ENCODE measurements around the gene DOCK8.

The DOCK8 gene

GRCh38 chr9:249025-249424 is 34.4 kb downstream of the DOCK8 start:
- H3K4me3 ChIP-seq (ENCODE audit: low read depth, low read length) = no peak overlapping the region
- DNase-seq (ENCODE audit: low read depth, low spot score) = no peak
- ChIA-PET POLR2A (no interaction called here), CTCF (no interaction called here)
- no peak for TF ChIP-seq CTCF (IDR thresholded peaks at IDR 0.05; ENCODE audit: insufficient read depth, low read length, missing control alignments)

- CTCF ChIA-PET = no interaction called here
- POLR2A ChIA-PET = no interaction called here
- H3K4me3 ChIP-seq (ENCODE audit: low read depth, low read length) = no peak overlapping the region
- no peak for DNase-seq (ENCODE audit: low read depth, low spot score)
- no peak for TF ChIP-seq CTCF (IDR thresholded peaks at IDR 0.05; ENCODE audit: insufficient read depth, low read length, missing control alignments)
Observed at GRCh38 chr9:250039-250438, 35.4 kb downstream of the DOCK8 start.

- H3K4me3 ChIP-seq (ENCODE audit: low read depth, low read length) = no peak overlapping the region
- TF ChIP-seq CTCF (IDR thresholded peaks at IDR 0.05; ENCODE audit: insufficient read depth, low read length, missing control alignments) = no peak
- DNase-seq (ENCODE audit: low read depth, low spot score) = no peak
- ChIA-PET POLR2A (no interaction called here), CTCF (no interaction called here)
Observed at GRCh38 chr9:250625-251024, 36.0 kb downstream of the DOCK8 start.

GRCh38 chr9:251398-251797 is 36.7 kb downstream of the DOCK8 start:
- no peak for TF ChIP-seq CTCF (IDR thresholded peaks at IDR 0.05; ENCODE audit: insufficient read depth, low read length, missing control alignments)
- no peak for DNase-seq (ENCODE audit: low read depth, low spot score)
- ChIA-PET CTCF (no interaction called here), POLR2A (no interaction called here)
- H3K4me3 ChIP-seq (ENCODE audit: low read depth, low read length) = no peak overlapping the region

- ChIA-PET CTCF (no interaction called here), POLR2A (no interaction called here)
- DNase-seq (ENCODE audit: low read depth, low spot score) = no peak
- no peak for TF ChIP-seq CTCF (IDR thresholded peaks at IDR 0.05; ENCODE audit: insufficient read depth, low read length, missing control alignments)
- no peak overlapping the region for H3K4me3 ChIP-seq (ENCODE audit: low read depth, low read length)
Observed at GRCh38 chr9:253539-253938, 38.9 kb downstream of the DOCK8 start.

GRCh38 chr9:254516-254915 is 39.9 kb downstream of the DOCK8 start:
- ChIA-PET CTCF (no interaction called here), POLR2A (no interaction called here)
- H3K4me3 ChIP-seq (ENCODE audit: low read depth, low read length) = no peak overlapping the region
- no peak for TF ChIP-seq CTCF (IDR thresholded peaks at IDR 0.05; ENCODE audit: insufficient read depth, low read length, missing control alignments)
- no peak for DNase-seq (ENCODE audit: low read depth, low spot score)
